GM23338 (cell line): Measurements from ENCODE around the gene NDEL1. TPM values are rescaled to one million over a fixed set of nuclear protein-coding genes. Genes with fewer than 3 reads are reported as not detected.

Experiments used
- ATAC-seq: fragments of 200-7000 bp; cut with Tn5 transposase; 3 replicates; pipeline ENCODE4 v1.9.1; 2020
- DNase-seq: peaks from one replicate; pipeline ENCODE4 v3.0.0-alpha.2; 2015; ENCODE audit warnings: low spot score
- H2AFZ ChIP-seq: fragments of 200-600 bp; sonication (generic); 2 replicates; pipeline ENCODE4 v1.8.0; 2016; ENCODE audit warnings: antibody characterized with exemption, mild to moderate bottlenecking, moderate library complexity
- H3F3A ChIP-seq: fragments of 200-600 bp; sonication (generic); replicated peaks from 2 replicates; pipeline ENCODE4 v1.8.0; 2017; ENCODE audit warnings: antibody characterized with exemption, mixed run types, low read depth
- H3K27ac ChIP-seq: fragments of 200-600 bp; sonication (generic); 2 replicates; pipeline ENCODE4 v1.6.1; 2016; ENCODE audit warnings: low read depth
- H3K27me3 ChIP-seq: fragments of 200-600 bp; sonication (generic); 2 replicates; pipeline ENCODE4 v1.8.0; 2016; ENCODE audit warnings: mild to moderate bottlenecking, mixed run types, moderate library complexity; ENCODE audit not compliant: insufficient read depth
- H3K36me3 ChIP-seq: fragments of 200-600 bp; sonication (generic); 2 replicates; pipeline ENCODE4 v1.8.0; 2016; ENCODE audit warnings: mild to moderate bottlenecking; ENCODE audit not compliant: insufficient read depth
- H3K4me1 ChIP-seq: fragments of 200-600 bp; sonication (generic); 2 replicates; pipeline ENCODE4 v1.8.0; 2016; ENCODE audit warnings: mild to moderate bottlenecking, moderate library complexity; ENCODE audit not compliant: insufficient read depth
- H3K4me2 ChIP-seq: fragments of 200-600 bp; sonication (generic); 2 replicates; pipeline ENCODE4 v1.7.1; 2017; ENCODE audit warnings: mixed run types
- H3K4me3 ChIP-seq: fragments of 200-600 bp; sonication (generic); 2 replicates; pipeline ENCODE4 v1.6.1; 2016; ENCODE audit warnings: mixed run types
- H3K79me2 ChIP-seq: fragments of 200-600 bp; sonication (generic); replicated peaks from 2 replicates; pipeline ENCODE4 v1.8.0; 2017; ENCODE audit warnings: mild to moderate bottlenecking; ENCODE audit not compliant: insufficient read depth
- H3K9me2 ChIP-seq: fragments of 200-600 bp; sonication (generic); 2 replicates; pipeline ENCODE4 v1.8.0; 2017; ENCODE audit not compliant: insufficient read depth
- H4K20me1 ChIP-seq: fragments of 200-600 bp; sonication (generic); replicated peaks from 2 replicates; pipeline ENCODE4 v1.8.0; 2017; ENCODE audit warnings: mild to moderate bottlenecking; ENCODE audit not compliant: insufficient read depth
- H3K27ac Mint-ChIP-seq: 2 replicates; pipeline ENCODE4 v1.8.0; 2020; ENCODE audit warnings: inconsistent platforms, mild to moderate bottlenecking, moderate library complexity, mixed read lengths
- H3K27me3 Mint-ChIP-seq: 3 replicates; pipeline ENCODE4 v1.8.0; 2022; ENCODE audit warnings: low read depth, mild to moderate bottlenecking, moderate library complexity, mixed read lengths, inconsistent platforms; ENCODE audit not compliant: insufficient read depth, poor library complexity
- H3K36me3 Mint-ChIP-seq: 3 replicates; pipeline ENCODE4 v1.8.0; 2021; ENCODE audit warnings: low read depth, mild to moderate bottlenecking, inconsistent platforms, moderate library complexity, mixed read lengths
- H3K4me1 Mint-ChIP-seq: 3 replicates; pipeline ENCODE4 v1.8.0; 2020; ENCODE audit warnings: mild to moderate bottlenecking, inconsistent platforms, mixed read lengths
- H3K4me3 Mint-ChIP-seq: 3 replicates; pipeline ENCODE4 v1.8.0; 2021; ENCODE audit warnings: moderate library complexity, mild to moderate bottlenecking, inconsistent platforms, mixed read lengths
- H3K9me3 Mint-ChIP-seq: 3 replicates; pipeline ENCODE4 v1.8.0; 2020; ENCODE audit warnings: moderate library complexity, mild to moderate bottlenecking, inconsistent platforms, mixed read lengths
- CREB1 ChIP-seq: fragments of 250-450 bp; sonication (Bioruptor Pico); IDR thresholded peaks from 2 replicates; pipeline ENCODE4 v1.5.0; 2020; ENCODE audit warnings: low read depth, mild to moderate bottlenecking, moderate library complexity
- CTCF ChIP-seq, 2 experiments: fragments of 200-600 bp in 1 of 2; sonication (generic) in 1 of 2; conservative IDR thresholded peaks; 2 replicates each; pipeline versions ENCODE4 v1.5.1 to v1.6.1; 2016 to 2017; ENCODE audit warnings: antibody characterized with exemption in 2 of 2, low read depth in 2 of 2, mild to moderate bottlenecking in 2 of 2, moderate library complexity in 1 of 2
- EZH2 ChIP-seq: fragments of 200-600 bp; sonication (generic); IDR thresholded peaks from one replicate; pipeline ENCODE4 v1.8.0; 2017; ENCODE audit warnings: antibody characterized with exemption, mild to moderate bottlenecking, low read depth; ENCODE audit not compliant: unreplicated experiment
- EZH2phosphoT487 ChIP-seq: fragments of 200-600 bp; sonication (generic); IDR thresholded peaks from one replicate; pipeline ENCODE4 v1.8.1; 2018; ENCODE audit warnings: antibody characterized with exemption; ENCODE audit not compliant: unreplicated experiment
- POLR2AphosphoS5 ChIP-seq: IDR thresholded peaks from 2 replicates; pipeline ENCODE4 v1.6.1; 2016; ENCODE audit warnings: antibody characterized with exemption, low read depth
- ZNF331 ChIP-seq: fragments of 250-450 bp; sonication (Bioruptor Pico); IDR thresholded peaks from 2 replicates; pipeline ENCODE4 v1.5.0; 2020; ENCODE audit warnings: low read depth, mild to moderate bottlenecking, moderate library complexity
- ZNF462 ChIP-seq: fragments of 250-450 bp; sonication (Bioruptor Pico); IDR thresholded peaks from 2 replicates; pipeline ENCODE4 v1.5.0; 2020; ENCODE audit warnings: mild to moderate bottlenecking, moderate library complexity
- polyA plus RNA-seq: library from polyadenylated mRNA; unstranded; fragments of >200 nt; fragmentation: Nextera tagmentation; extraction: Ambion mirVana; gene quantifications from 2 replicates; pipeline ENCODE4 v1.2.1, GENCODE V29; 2016
- total RNA-seq: library from RNA; depleted of rRNA; stranded (reverse); fragments of >200 nt; shearing (Covaris generic); gene quantifications from 2 replicates; pipeline ENCODE4 v1.2.3, GENCODE V29; 2014

The NDEL1 gene
- total and polyA plus RNA-seq, 2 experiments from 2014 or later = 21.2 to 26.0 TPM

- Mint-ChIP-seq H3K9me3 (no peaks in the 10 kb centered on the region), H3K36me3 (peaks cover 25% of the 10 kb centered on the region), H3K4me3 (no peak overlapping the region), H3K4me1 (no peaks in the 10 kb centered on the region), H3K27me3 (no peaks in the 10 kb centered on the region), H3K27ac (no peak overlapping the region)
- Histone ChIP-seq H3K36me3 (peaks cover 12% of the 10 kb centered on the region), H3K4me3 (no peak overlapping the region), H3F3A (no peaks in the 10 kb centered on the region), H2AFZ (no peak overlapping the region), H3K4me2 (no peak overlapping the region), H3K79me2 (peaks cover 5% of the 10 kb centered on the region; the same call in 1 of the 2 replicates), H4K20me1 (peaks cover 5% of the 10 kb centered on the region), H3K27ac (no peak overlapping the region), H3K27me3 (no peaks in the 10 kb centered on the region), H3K4me1 (no peaks in the 10 kb centered on the region), H3K9me2 (no peaks in the 10 kb centered on the region)
- no peak for ATAC-seq
- TF ChIP-seq CTCF (conservative IDR thresholded peaks at IDR 0.05; ENCODE audit: low read depth in 2 of 2) = no peak
- no peak for DNase-seq
Measured at GRCh38 chr17:8458128-8458527, 22.4 kb downstream of the NDEL1 start.

- H3K4me3 ChIP-seq = no peak overlapping the region
- ATAC-seq = no peak
- H3K4me1 ChIP-seq = no peaks in the 10 kb centered on the region
- H3K9me2 ChIP-seq = no peaks in the 10 kb centered on the region
- no peaks in the 10 kb centered on the region for H3K27me3 ChIP-seq
- H3K79me2 ChIP-seq = peaks cover 5% of the 10 kb centered on the region; the same call in 1 of the 2 replicates
- H3K4me2 ChIP-seq = no peak overlapping the region
- H2AFZ ChIP-seq = no peak overlapping the region
- H3K4me1 Mint-ChIP-seq = no peaks in the 10 kb centered on the region
- peaks cover 25% of the 10 kb centered on the region for H3K36me3 Mint-ChIP-seq
- no peak overlapping the region for H3K4me3 Mint-ChIP-seq
- H3K27me3 Mint-ChIP-seq = no peaks in the 10 kb centered on the region
- no peaks in the 10 kb centered on the region for H3F3A ChIP-seq
- H3K36me3 ChIP-seq = peaks cover 12% of the 10 kb centered on the region
- H3K27ac ChIP-seq = no peak overlapping the region
- peaks cover 8% of the 10 kb centered on the region for H4K20me1 ChIP-seq
- no peak for DNase-seq
- H3K9me3 Mint-ChIP-seq = no peaks in the 10 kb centered on the region
- no peak overlapping the region for H3K27ac Mint-ChIP-seq
- TF ChIP-seq CREB1 (CRISPR knock-in tag) = no peak
- TF ChIP-seq EZH2 = no peak
- TF ChIP-seq EZH2phosphoT487 = no peak
- no peak for TF ChIP-seq ZNF462 (CRISPR knock-in tag)
- TF ChIP-seq CTCF (conservative IDR thresholded peaks at IDR 0.05; ENCODE audit: low read depth in 2 of 2) = no peak
- TF ChIP-seq ZNF331 (CRISPR knock-in tag) = no peak
- no peak for TF ChIP-seq POLR2AphosphoS5
Measured at GRCh38 chr17:8459107-8459506, 23.4 kb downstream of the NDEL1 start.
